ENCODE data around the gene ASAH2B. TPM values are rescaled to one million over a fixed set of nuclear protein-coding genes. Genes with fewer than 3 reads are reported as not detected.
"Not testable (repeated sequence)": the region's sequence is repeated elsewhere in the genome, so short reads cannot be mapped to it uniquely, and the experiment has no call there.

ASAH2B gene
- polyA plus RNA-seq, 6 donors from 2014 or later: 0.63 to 2.1 (median 1.6) TPM; not detected in 1

- H3K9me3 Mint-ChIP-seq; H3K27ac Mint-ChIP-seq; H3K27me3 Mint-ChIP-seq; H3K4me1 Mint-ChIP-seq; H3K4me3 Mint-ChIP-seq; ATAC-seq (ENCODE audit: low read depth in 2 of 2); H3K36me3 Mint-ChIP-seq; DNase-seq: not testable (repeated sequence)
Measured at GRCh38 chr10:50772042-50772441, 32.3 kb downstream of the ASAH2B start.

- not testable (repeated sequence) for DNase-seq; H3K27ac Mint-ChIP-seq; H3K9me3 Mint-ChIP-seq; H3K4me3 Mint-ChIP-seq; H3K27me3 Mint-ChIP-seq; ATAC-seq (ENCODE audit: low read depth in 2 of 2); H3K4me1 Mint-ChIP-seq; H3K36me3 Mint-ChIP-seq
Measured at GRCh38 chr10:50774868-50775267, 35.1 kb downstream of the ASAH2B start.

DNA sequence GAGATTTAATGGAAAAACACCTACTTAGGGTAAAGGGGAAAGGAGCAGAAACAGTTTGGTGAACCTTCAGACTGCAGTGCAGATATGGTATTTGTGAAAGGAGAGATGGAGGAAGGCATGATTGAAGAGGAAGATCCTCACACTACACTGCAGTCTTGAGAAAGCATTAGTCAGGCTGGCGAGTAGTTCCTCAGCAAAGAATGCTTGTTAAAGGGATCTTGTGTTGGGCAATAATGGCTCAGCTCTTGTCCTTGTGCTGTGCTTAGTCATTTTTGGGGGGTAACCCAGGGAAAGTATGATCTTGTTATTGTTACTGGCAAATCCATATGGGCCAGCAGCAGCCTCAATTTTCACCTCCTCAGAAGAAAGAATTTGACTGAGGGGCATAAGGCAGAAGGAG lies 40.3 kb downstream of the ASAH2B start:
- DNase-seq; H3K4me1 Mint-ChIP-seq; H3K27ac Mint-ChIP-seq; H3K36me3 Mint-ChIP-seq; H3K4me3 Mint-ChIP-seq; ATAC-seq (ENCODE audit: low read depth in 2 of 2); H3K9me3 Mint-ChIP-seq: not testable (repeated sequence)
- peaks cover 0 to 13% (median 5%) of the 10 kb centered on the region in 3 donors for H3K27me3 Mint-ChIP-seq

DNA sequence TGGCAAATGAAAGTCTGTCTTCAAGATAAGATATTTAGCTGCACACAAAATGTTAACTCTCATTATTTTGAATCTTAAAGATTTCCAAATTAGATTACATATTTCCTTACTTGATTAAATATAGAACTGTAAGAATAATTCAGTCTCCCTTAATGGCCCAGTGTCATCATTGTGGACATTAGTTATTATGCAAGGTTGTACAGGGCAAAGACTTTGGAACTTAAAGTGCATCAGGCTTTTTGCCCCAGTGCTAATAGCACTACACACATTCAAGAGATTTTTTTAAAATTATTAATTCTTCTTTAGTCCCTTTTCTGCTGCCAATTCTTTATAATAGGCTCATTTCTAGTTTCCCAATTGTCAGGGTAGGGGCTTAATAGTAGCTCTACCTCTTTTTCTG lies 42.3 kb downstream of the ASAH2B start:
- Mint-ChIP-seq H3K9me3 (peaks cover 2 to 24% (median 8%) of the 10 kb centered on the region in 7 donors), H3K27me3 (peaks cover 0 to 29% (median 9%) of the 10 kb centered on the region in 3 donors)
- not testable (repeated sequence) for H3K27ac Mint-ChIP-seq; H3K4me3 Mint-ChIP-seq; H3K4me1 Mint-ChIP-seq; H3K36me3 Mint-ChIP-seq; ATAC-seq (ENCODE audit: low read depth in 2 of 2); DNase-seq

DNA sequence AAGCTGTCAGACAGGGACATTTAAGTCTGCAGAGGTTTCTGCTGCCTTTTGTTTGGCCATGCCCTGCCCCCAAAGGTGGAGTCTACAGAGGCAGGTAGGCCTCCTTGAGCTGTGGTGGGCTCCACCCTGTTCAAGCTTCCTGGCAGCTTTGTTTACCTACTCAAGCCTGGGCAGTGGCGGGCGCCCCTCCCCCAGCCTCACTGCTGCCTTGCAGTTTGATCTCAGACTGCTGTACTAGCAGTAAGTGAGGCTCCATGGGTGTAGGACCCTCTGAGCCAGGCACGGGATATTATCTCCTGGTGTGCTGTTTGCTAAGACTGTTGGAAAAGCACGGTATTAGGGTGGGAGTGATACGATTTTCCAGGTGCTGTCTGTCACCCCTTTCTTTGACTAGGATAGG lies 48.2 kb downstream of the ASAH2B start:
- not testable (repeated sequence) for H3K4me1 Mint-ChIP-seq; H3K27ac Mint-ChIP-seq; H3K36me3 Mint-ChIP-seq; H3K4me3 Mint-ChIP-seq; ATAC-seq (ENCODE audit: low read depth in 2 of 2); DNase-seq
- Mint-ChIP-seq H3K27me3 (peaks cover 3 to 33% (median 19%) of the 10 kb centered on the region in 3 donors), H3K9me3 (peaks cover 3 to 28% (median 12%) of the 10 kb centered on the region in 7 donors)

DNA sequence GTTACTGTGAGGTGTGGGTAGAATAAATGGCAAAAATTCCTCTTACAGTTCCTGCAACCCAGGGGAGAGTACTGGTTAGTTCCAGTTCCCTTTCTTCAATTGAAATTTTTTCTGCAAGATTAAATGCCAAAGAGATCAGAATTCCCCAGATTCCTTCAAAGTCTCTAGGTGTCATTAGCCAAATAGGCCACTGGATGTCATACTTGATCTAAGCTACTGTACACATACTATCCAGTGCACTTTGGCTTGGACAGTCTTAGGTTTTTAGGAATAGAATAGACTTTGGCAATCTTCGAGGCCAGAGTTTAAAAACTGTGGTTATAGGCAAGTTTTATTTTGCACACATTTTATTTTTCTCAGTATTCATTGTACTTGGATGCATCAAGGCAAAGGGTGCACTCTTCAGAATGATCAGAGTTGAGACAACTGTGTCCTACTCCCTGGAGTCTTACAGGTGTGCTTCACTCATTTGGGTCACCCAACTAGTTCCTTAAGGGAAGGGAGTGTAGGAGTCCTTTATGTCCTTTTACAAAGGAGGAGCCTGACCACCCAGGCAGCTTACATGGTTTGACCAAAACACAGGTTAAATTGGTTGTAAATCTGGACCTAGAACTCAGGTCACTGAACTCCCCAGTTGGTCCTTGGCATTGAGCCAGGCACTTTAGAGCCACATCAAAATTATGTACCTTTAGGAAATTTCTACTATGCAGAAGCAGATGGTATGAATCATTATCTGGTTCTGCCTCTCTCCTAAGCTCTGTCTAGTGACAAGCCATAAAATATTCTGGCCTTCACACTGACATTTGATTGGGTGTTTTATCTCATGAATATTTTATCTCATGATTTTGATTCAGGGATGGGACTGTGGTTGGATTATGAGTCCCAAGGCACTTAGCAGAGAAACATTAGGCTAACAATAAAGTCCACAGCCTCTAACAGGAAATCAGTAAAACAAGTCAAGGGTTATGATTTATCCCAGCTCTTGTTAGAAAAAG lies 49.5 kb downstream of the ASAH2B start:
- ATAC-seq (ENCODE audit: low read depth in 2 of 2): no peak
- peaks cover 3 to 27% (median 9%) of the 10 kb centered on the region in 7 donors for H3K9me3 Mint-ChIP-seq
- peaks cover 11 to 39% (median 29%) of the 10 kb centered on the region in 3 donors for H3K27me3 Mint-ChIP-seq
- no peaks in the 10 kb centered on the region for H3K36me3 Mint-ChIP-seq
- H3K4me3 Mint-ChIP-seq: no peak overlapping the region
- H3K27ac Mint-ChIP-seq: no peak overlapping the region
- DNase-seq: no peak
- H3K4me1 Mint-ChIP-seq: no peaks in the 10 kb centered on the region

DNA sequence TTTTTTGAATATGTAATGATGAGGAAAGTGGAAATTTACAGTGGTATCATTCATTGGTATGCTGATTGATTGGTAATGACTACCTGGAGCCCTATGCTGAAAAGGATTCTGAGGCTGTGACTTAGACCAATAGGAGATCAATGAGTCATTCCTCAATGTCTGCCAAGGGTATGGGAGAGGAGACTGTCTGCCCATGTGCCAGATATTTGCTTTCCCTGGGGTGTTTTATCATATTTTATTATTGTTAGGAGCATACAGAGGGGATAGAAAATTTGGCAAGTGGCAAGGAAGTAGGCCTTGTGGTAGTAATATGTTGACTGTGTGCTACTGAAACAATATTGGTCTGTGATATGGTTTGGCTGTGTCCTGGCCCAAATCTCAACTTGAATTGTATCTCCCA lies 54.8 kb downstream of the ASAH2B start:
- no peak overlapping the region for H3K27ac Mint-ChIP-seq
- H3K4me1 Mint-ChIP-seq: no peaks in the 10 kb centered on the region
- ATAC-seq (ENCODE audit: low read depth in 2 of 2) (no peak), DNase-seq (no peak)
- no peak overlapping the region for H3K4me3 Mint-ChIP-seq
- peaks cover 0 to 3% (median 0%) of the 10 kb centered on the region in 7 donors for H3K9me3 Mint-ChIP-seq
- H3K27me3 Mint-ChIP-seq: peaks cover 26 to 34% (median 32%) of the 10 kb centered on the region in 3 donors
- no peaks in the 10 kb centered on the region for H3K36me3 Mint-ChIP-seq

GRCh38 chr10:50796693-50797092 lies 57.0 kb downstream of the ASAH2B start:
- Mint-ChIP-seq H3K36me3 (no peaks in the 10 kb centered on the region), H3K4me1 (no peaks in the 10 kb centered on the region), H3K27ac (no peak overlapping the region), H3K9me3 (peaks cover 0 to 3% (median 0%) of the 10 kb centered on the region in 7 donors), H3K4me3 (no peak overlapping the region), H3K27me3 (peaks cover 28 to 32% (median 29%) of the 10 kb centered on the region in 3 donors)
- no peak for DNase-seq
- ATAC-seq (ENCODE audit: low read depth in 2 of 2): no peak

GRCh38 chr10:50798297-50798696 lies 58.6 kb downstream of the ASAH2B start:
- Mint-ChIP-seq H3K27ac (no peak overlapping the region), H3K27me3 (peaks cover 28 to 35% (median 29%) of the 10 kb centered on the region in 3 donors), H3K36me3 (no peaks in the 10 kb centered on the region), H3K4me1 (no peaks in the 10 kb centered on the region), H3K4me3 (no peak overlapping the region), H3K9me3 (peaks cover 0 to 3% (median 0%) of the 10 kb centered on the region in 7 donors)
- DNase-seq (no peak), ATAC-seq (ENCODE audit: low read depth in 2 of 2) (no peak)

- no peaks in the 10 kb centered on the region for H3K4me1 Mint-ChIP-seq
- no peaks in the 10 kb centered on the region for H3K36me3 Mint-ChIP-seq
- H3K9me3 Mint-ChIP-seq: peaks cover 0 to 3% (median 0%) of the 10 kb centered on the region in 7 donors
- no peak overlapping the region for H3K27ac Mint-ChIP-seq
- no peak for DNase-seq
- ATAC-seq (ENCODE audit: low read depth in 2 of 2): no peak
- H3K4me3 Mint-ChIP-seq: no peak overlapping the region
- H3K27me3 Mint-ChIP-seq: peaks cover 16 to 30% (median 21%) of the 10 kb centered on the region in 3 donors
Measured at GRCh38 chr10:50799595-50799994, 59.9 kb downstream of the ASAH2B start.

DNA sequence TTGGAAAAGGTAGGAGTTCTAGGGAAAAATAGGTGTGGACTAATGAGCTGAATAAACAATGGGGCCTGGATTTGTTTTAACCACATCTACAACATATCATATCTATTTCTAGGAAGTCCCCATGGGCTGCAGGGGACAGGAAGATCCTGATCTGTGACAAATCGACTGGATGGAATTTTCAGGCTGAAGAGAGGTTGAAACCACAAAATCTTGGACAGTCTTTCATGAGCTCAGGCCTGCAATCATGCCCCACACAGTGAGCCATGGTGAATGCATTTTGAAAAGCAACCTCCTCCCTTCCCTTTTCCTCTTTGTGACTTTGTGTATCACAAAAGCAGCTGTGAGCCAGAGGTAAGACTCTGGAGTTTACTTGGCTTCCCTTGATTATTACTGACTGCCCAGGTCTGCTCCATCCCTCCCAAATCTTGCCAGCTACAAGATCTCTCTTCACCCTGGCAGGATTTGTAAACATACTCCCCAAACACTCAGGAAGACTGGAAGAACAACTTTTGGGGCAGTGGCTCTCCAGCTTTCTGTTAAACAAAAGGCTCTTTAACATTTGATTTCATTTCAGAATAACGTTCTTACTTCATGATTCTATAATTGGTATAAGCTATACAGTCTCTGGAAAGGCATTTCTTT lies 66.4 kb downstream of the ASAH2B start:
- Mint-ChIP-seq H3K27me3 (peaks cover 3 to 13% (median 10%) of the 10 kb centered on the region in 3 donors), H3K36me3 (no peaks in the 10 kb centered on the region), H3K4me3 (no peak overlapping the region), H3K9me3 (no peaks in the 10 kb centered on the region), H3K27ac (no peak overlapping the region), H3K4me1 (no peaks in the 10 kb centered on the region)
- ATAC-seq (ENCODE audit: low read depth in 2 of 2) (no peak), DNase-seq (no peak)

DNA sequence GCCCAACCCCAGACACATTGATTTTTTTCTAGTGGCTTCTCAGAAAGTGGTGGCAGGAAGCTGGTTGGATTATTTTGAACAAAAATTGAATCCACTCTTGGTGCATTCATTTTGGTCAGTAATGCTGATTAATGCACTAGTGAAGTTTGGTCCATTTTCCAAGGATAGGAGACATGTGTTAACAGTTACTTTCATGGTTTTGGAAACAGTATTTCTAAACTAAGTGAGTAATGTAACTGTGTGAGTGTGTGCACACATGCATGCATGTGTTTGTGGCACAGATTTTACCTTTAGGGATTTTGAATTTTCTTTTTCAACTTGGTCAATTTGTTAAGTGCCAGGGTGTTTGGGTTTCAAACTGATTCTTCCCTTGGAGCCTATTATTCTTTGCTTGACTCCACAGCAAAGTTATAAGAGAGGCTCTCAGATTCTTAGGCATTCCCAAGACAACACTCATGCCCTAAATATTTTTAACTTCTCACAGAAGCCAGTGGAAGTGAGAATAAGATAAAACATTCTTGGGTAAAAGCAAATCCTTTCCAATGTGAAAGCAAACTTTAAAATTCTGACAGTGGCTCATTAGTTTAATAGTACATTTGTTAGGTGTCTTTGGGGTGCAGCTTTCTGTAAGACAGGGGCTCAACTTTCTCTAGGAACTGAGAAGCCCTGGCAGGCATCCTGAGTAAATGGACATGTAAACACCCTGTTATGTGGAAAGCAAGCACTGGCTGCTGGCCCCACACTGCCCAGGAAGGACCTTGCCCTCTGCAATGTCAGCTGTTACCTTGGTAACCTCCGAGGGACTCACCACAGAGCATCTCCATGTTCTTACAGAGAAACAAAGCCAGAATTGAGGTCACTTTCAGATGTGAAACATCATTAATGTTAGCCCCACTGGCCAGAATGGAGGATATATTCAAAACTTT lies 68.4 kb downstream of the ASAH2B start:
- no peak overlapping the region for H3K4me3 Mint-ChIP-seq
- DNase-seq (no peak), ATAC-seq (ENCODE audit: low read depth in 2 of 2) (no peak)
- H3K36me3 Mint-ChIP-seq: no peaks in the 10 kb centered on the region
- H3K4me1 Mint-ChIP-seq: no peaks in the 10 kb centered on the region
- no peak overlapping the region for H3K27ac Mint-ChIP-seq
- no peaks in the 10 kb centered on the region for H3K9me3 Mint-ChIP-seq
- peaks cover 0 to 14% (median 10%) of the 10 kb centered on the region in 3 donors for H3K27me3 Mint-ChIP-seq
